GM12878 (cell line): ENCODE measurements around the gene UFL1. TPM values are rescaled to one million over a fixed set of nuclear protein-coding genes. Genes with fewer than 3 reads are reported as not detected.

Experiments
- ATAC-seq: fragments of 200-7000 bp; cut with Tn5 transposase; 3 replicates; pipeline ENCODE4 v1.9.1; 2020; ENCODE audit warnings: mild to moderate bottlenecking, moderate library complexity
- BruUV-seq: library from RNA; stranded (reverse); fragments of 400-500 nt; replicated peaks from 2 replicates; lab custom pipeline; 2021; lab: Mats Ljungman, UMichigan
- CTCF ChIA-PET: fragments of 300-600 bp; sonication (Branson Sonifier 250); formaldehyde crosslinking; extraction: SDS; loops from one replicate; lab custom pipeline; 2021; ENCODE audit warnings: inconsistent platforms; lab: Yijun Ruan, JAX
- POLR2A ChIA-PET: fragments of 350-600 bp; formaldehyde crosslinking; extraction: SDS; loops from one replicate; lab custom pipeline; 2021; ENCODE audit warnings: inconsistent platforms; lab: Charles Lee
- RAD21 ChIA-PET: fragments of 300-600 bp; sonication (Branson Sonifier 250); formaldehyde crosslinking; loops from one replicate; lab custom pipeline; 2023; ENCODE audit warnings: antibody characterized with exemption; ENCODE audit not compliant: unreplicated experiment; lab: Charles Lee
- SMC1A ChIA-PET: fragments of 300-600 bp; sonication (Branson Sonifier 250); formaldehyde crosslinking; loops from one replicate; lab custom pipeline; 2023; ENCODE audit not compliant: unreplicated experiment, uncharacterized antibody; lab: Charles Lee
- DNase-seq: peaks from one replicate; pipeline ENCODE4 v3.0.0-alpha.2; 2011; ENCODE audit warnings: low read depth, low spot score
- FAIRE-seq: peaks from 3 replicates; lab custom pipeline; 2011; peaks lifted over from hg19 to GRCh38; lab: Jason Lieb, UNC
- H2AFZ ChIP-seq: 2 replicates; pipeline ENCODE4 v1.6.0; 2011; ENCODE audit warnings: low read depth, low read length, control low read depth; ENCODE audit not compliant: control insufficient read depth
- H3K27ac ChIP-seq: 2 replicates; pipeline ENCODE4 v1.5.1; 2011; ENCODE audit warnings: control low read depth; ENCODE audit not compliant: control insufficient read depth, insufficient read depth
- H3K27me3 ChIP-seq, 2 experiments: replicated peaks in 1 of 2; 2 replicates each; pipeline versions ENCODE4 v1.6.0 to v1.6.1; 2011; ENCODE audit warnings: low read length in 1 of 2; ENCODE audit not compliant: control insufficient read depth in 2 of 2, insufficient read depth in 2 of 2
- H3K36me3 ChIP-seq, 2 experiments: 2 replicates each; pipeline ENCODE4 v1.5.1; 2011; ENCODE audit warnings: low read length in 1 of 2; ENCODE audit not compliant: control insufficient read depth in 2 of 2, insufficient read depth in 2 of 2
- H3K4me1 ChIP-seq: 2 replicates; pipeline ENCODE4 v1.6.1; 2011; ENCODE audit warnings: mild to moderate bottlenecking, low read length, moderate library complexity, mixed read lengths; ENCODE audit not compliant: control insufficient read depth, insufficient read depth
- H3K4me2 ChIP-seq: 2 replicates; pipeline ENCODE4 v1.6.0; 2011; ENCODE audit warnings: control low read depth; ENCODE audit not compliant: control insufficient read depth, insufficient read depth
- H3K4me3 ChIP-seq: fragments of 200-600 bp; sonication (generic); 2 replicates; pipeline ENCODE4 v1.5.1; 2016
- H3K79me2 ChIP-seq: 2 replicates; pipeline ENCODE4 v1.6.0; 2011; ENCODE audit warnings: low read length; ENCODE audit not compliant: control insufficient read depth, insufficient read depth
- H3K9ac ChIP-seq: 2 replicates; pipeline ENCODE4 v1.8.0; 2011; ENCODE audit warnings: low read length, control low read depth, mixed read lengths; ENCODE audit not compliant: control insufficient read depth, insufficient read depth
- H3K9me3 ChIP-seq: replicated peaks from 3 replicates; pipeline ENCODE4 v1.5.1; 2011; ENCODE audit warnings: mild to moderate bottlenecking, low read length; ENCODE audit not compliant: control insufficient read depth, insufficient read depth
- H4K20me1 ChIP-seq: 2 replicates; pipeline ENCODE4 v1.6.0; 2011; ENCODE audit not compliant: control insufficient read depth, insufficient read depth
- BCLAF1 ChIP-seq: fragments of 450-650 bp; IDR thresholded peaks from 2 replicates; pipeline ENCODE4 v1.6.1; 2017; ENCODE audit warnings: antibody characterized with exemption, mild to moderate bottlenecking, moderate library complexity
- BMI1 ChIP-seq: fragments of 450-650 bp; IDR thresholded peaks from 2 replicates; pipeline ENCODE4 v1.6.1; 2016; ENCODE audit warnings: mild to moderate bottlenecking, moderate library complexity, borderline replicate concordance
- CBFB ChIP-seq: IDR thresholded peaks from 2 replicates; pipeline ENCODE4 v1.6.1; 2016; ENCODE audit warnings: antibody characterized with exemption, low read depth
- GABPA ChIP-seq: IDR thresholded peaks from 2 replicates; pipeline ENCODE4 v1.6.1; 2014; ENCODE audit warnings: antibody characterized with exemption, low read depth, mild to moderate bottlenecking, inconsistent platforms
- KAT2A ChIP-seq: conservative IDR thresholded peaks from 2 replicates; pipeline ENCODE4 v1.6.1; 2011; ENCODE audit warnings: low read depth, low read length; ENCODE audit not compliant: control insufficient read depth
- KLF5 ChIP-seq: fragments of 450-650 bp; IDR thresholded peaks from 2 replicates; pipeline ENCODE4 v1.6.1; 2014; ENCODE audit warnings: mild to moderate bottlenecking; ENCODE audit not compliant: partially characterized antibody
- MYC ChIP-seq: IDR thresholded peaks from 2 replicates; pipeline ENCODE4 v1.6.1; 2011; ENCODE audit warnings: mild to moderate bottlenecking, low read length, moderate library complexity, inconsistent platforms; ENCODE audit not compliant: insufficient read depth, insufficient replicate concordance, insufficient read length, severe bottlenecking
- NRF1 ChIP-seq: conservative IDR thresholded peaks from 2 replicates; pipeline ENCODE4 v1.6.1; 2011; ENCODE audit warnings: mild to moderate bottlenecking, low read depth, low read length, improper control_type of control experiment
- PML ChIP-seq: IDR thresholded peaks from 2 replicates; pipeline ENCODE4 v1.6.1; 2012; ENCODE audit warnings: low read length, inconsistent platforms
- POLR2A ChIP-seq: IDR thresholded peaks from 2 replicates; pipeline ENCODE4 v1.6.1; 2011; ENCODE audit warnings: low read depth, mild to moderate bottlenecking, low read length
- POLR2AphosphoS2 ChIP-seq: IDR thresholded peaks from 2 replicates; pipeline ENCODE4 v1.6.1; 2011; ENCODE audit warnings: low read depth, mild to moderate bottlenecking, low read length, improper control_type of control experiment, moderate library complexity
- RFX5 ChIP-seq: IDR thresholded peaks from 2 replicates; pipeline ENCODE4 v1.6.1; 2011; ENCODE audit warnings: low read depth, low read length, improper control_type of control experiment
- SIN3A ChIP-seq: IDR thresholded peaks from 2 replicates; pipeline ENCODE4 v1.6.1; 2012; ENCODE audit warnings: low read depth, low read length, improper control_type of control experiment
- SP1 ChIP-seq: IDR thresholded peaks from one replicate; pipeline ENCODE4 v1.6.1; 2011; ENCODE audit warnings: low read depth, low read length
- SREBF2 ChIP-seq: IDR thresholded peaks from 2 replicates; pipeline ENCODE4 v1.6.1; 2012; ENCODE audit warnings: mild to moderate bottlenecking, low read length
- YY1 ChIP-seq: IDR thresholded peaks from 2 replicates; pipeline ENCODE4 v1.6.1; 2011; ENCODE audit warnings: low read depth, mild to moderate bottlenecking, low read length
- WGBS: methylation state at CpG from one replicate; pipeline ENCODE4 v1.1.6; 2016; ENCODE audit warnings: low lambda C conversion rate; ENCODE audit not compliant: insufficient replicate concordance, insufficient coverage; ENCODE audit errors: missing lambda C conversion rate; 5-methylcytosine and 5-hydroxymethylcytosine counted together
- in situ Hi-C: fragments of 300-500 bp; cut with MboI; formaldehyde crosslinking; loops from 9 replicates; pipeline ENCODE4 v1.14.3; 2018; ENCODE audit warnings: mixed read lengths
- intact Hi-C: fragments of 100-400 bp; cut with micrococcal nuclease; formaldehyde crosslinking; loops from one replicate; pipeline ENCODE4 v1.14.2; 2022; ENCODE audit not compliant: unreplicated experiment
- polyA plus RNA-seq, 11 experiments: library from polyadenylated mRNA; depleted of rRNA in 4 of 11; unstranded in 6 of 11; stranded (reverse) in 5 of 11; fragments of >200 nt; fragmentation: Nextera tagmentation in 4 of 11; fragmentation: Illumina TruSeq in 1 of 11; extraction: Ambion mirVana in 4 of 11; extraction: Trizol in 1 of 11; gene quantifications; 1 replicate in 1 of 11; 2 replicates in 10 of 11; pipeline versions ENCODE4 v1.2.1 to v1.2.3, GENCODE V29; 2011 to 2016; ENCODE audit warnings: inconsistent platforms in 2 of 11, missing spikeins in 2 of 11, low read depth in 1 of 11
- total RNA-seq, 4 experiments: library from RNA; depleted of rRNA in 3 of 4; stranded (reverse); fragments of >200 nt in 3 of 4; fragmentation: Illumina TruSeq in 1 of 4; extraction: Trizol in 1 of 4; gene quantifications; 2 replicates each; pipeline versions ENCODE4 v1.2.1 to v1.2.3, GENCODE V29; 2013 to 2021

UFL1 gene
- total and polyA plus RNA-seq, 10 of the 15 experiments (the other 5 are each of a cell fraction or from before 2014, with no cell fraction given) = 13.8 to 29.3 (median 24.4) TPM

GRCh38 chr6:96576221-96576620 lies 54.6 kb downstream of the UFL1 start:
- RAD21 ChIA-PET = interaction anchor here (1.1 kb wide), 1 partner anchor 36 kb away, joined by 3 read pairs; no protein-coding TSS in a partner anchor
- H2AFZ ChIP-seq = no peak overlapping the region

GRCh38 chr6:96582021-96582420 lies 60.4 kb downstream of the UFL1 start:
- H3K27me3 ChIP-seq = no peaks in the 10 kb centered on the region; a peak in 1 of 4 replicates
- no peak for FAIRE-seq
- H3K36me3 ChIP-seq = no peaks in the 10 kb centered on the region
- SMC1A ChIA-PET = no interaction called here
- in situ Hi-C loops (no loop called here), intact Hi-C loops (no loop called here)
- no peaks in the 10 kb centered on the region for H3K4me1 ChIP-seq
- POLR2A ChIA-PET = no interaction called here
- CTCF ChIA-PET = no interaction called here
- no peak overlapping the region for H3K27ac ChIP-seq
- no peak for DNase-seq
- no peaks in the 10 kb centered on the region for H4K20me1 ChIP-seq
- H3K4me2 ChIP-seq = no peak overlapping the region
- RAD21 ChIA-PET = interaction anchor here (1.0 kb wide), 1 partner anchor 24 kb away, joined by 3 read pairs; no protein-coding TSS in a partner anchor
- no peak for ATAC-seq
- H3K9ac ChIP-seq = no peak overlapping the region
- TF ChIP-seq PML (no peak), BMI1 (no peak), POLR2A (no peak), YY1 (no peak), BCLAF1 (no peak), SIN3A (no peak), MYC (no peak), RFX5 (no peak), NRF1 (no peak), CBFB (no peak)
- H3K4me3 ChIP-seq = no peak overlapping the region
- H3K9me3 ChIP-seq = no peaks in the 10 kb centered on the region
- 39% methylated on average over 2 of the region's 2 CpGs for WGBS
- BruUV-seq = no TSS peak
- H2AFZ ChIP-seq = no peak overlapping the region
- H3K79me2 ChIP-seq = no peaks in the 10 kb centered on the region

More at GRCh38 chr6:96576221-96576620, 54.6 kb downstream of the UFL1 start:
- no peak for TF ChIP-seq KAT2A
- TF ChIP-seq KLF5 = no peak
- no peak for TF ChIP-seq SREBF2
- TF ChIP-seq MYC = no peak
- TF ChIP-seq SP1 = no peak
- no peak for TF ChIP-seq POLR2AphosphoS2
- no peak for TF ChIP-seq GABPA
- Histone ChIP-seq H3K9me3 (no peaks in the 10 kb centered on the region; the same call in 2 of the 3 replicates), H3K79me2 (no peaks in the 10 kb centered on the region), H3K36me3 (no peaks in the 10 kb centered on the region), H3K27ac (no peak overlapping the region), H3K4me3 (no peak overlapping the region), H3K4me2 (no peak overlapping the region), H3K27me3 (no peaks in the 10 kb centered on the region), H4K20me1 (no peaks in the 10 kb centered on the region), H3K4me1 (no peaks in the 10 kb centered on the region), H3K9ac (no peak overlapping the region)
- FAIRE-seq (no peak), ATAC-seq (no peak), DNase-seq (no peak)
- ChIA-PET SMC1A (interaction anchor here (1.7 to 1.8 kb wide), 2 partner anchors 10 to 35 kb away, joined by 5 to 9 read pairs; no protein-coding TSS in a partner anchor), POLR2A (no interaction called here), CTCF (no interaction called here)
- intact Hi-C loops = no loop called here
- 33% methylated on average over 4 of the region's 4 CpGs for WGBS
- in situ Hi-C loops = no loop called here
- BruUV-seq = no TSS peak
